Measurements from ENCODE around the gene CHAT. TPM values are rescaled to one million over a fixed set of nuclear protein-coding genes. Genes with fewer than 3 reads are reported as not detected.

The CHAT gene
- total RNA-seq, 2 experiments from 2014 or later: not detected

DNA sequence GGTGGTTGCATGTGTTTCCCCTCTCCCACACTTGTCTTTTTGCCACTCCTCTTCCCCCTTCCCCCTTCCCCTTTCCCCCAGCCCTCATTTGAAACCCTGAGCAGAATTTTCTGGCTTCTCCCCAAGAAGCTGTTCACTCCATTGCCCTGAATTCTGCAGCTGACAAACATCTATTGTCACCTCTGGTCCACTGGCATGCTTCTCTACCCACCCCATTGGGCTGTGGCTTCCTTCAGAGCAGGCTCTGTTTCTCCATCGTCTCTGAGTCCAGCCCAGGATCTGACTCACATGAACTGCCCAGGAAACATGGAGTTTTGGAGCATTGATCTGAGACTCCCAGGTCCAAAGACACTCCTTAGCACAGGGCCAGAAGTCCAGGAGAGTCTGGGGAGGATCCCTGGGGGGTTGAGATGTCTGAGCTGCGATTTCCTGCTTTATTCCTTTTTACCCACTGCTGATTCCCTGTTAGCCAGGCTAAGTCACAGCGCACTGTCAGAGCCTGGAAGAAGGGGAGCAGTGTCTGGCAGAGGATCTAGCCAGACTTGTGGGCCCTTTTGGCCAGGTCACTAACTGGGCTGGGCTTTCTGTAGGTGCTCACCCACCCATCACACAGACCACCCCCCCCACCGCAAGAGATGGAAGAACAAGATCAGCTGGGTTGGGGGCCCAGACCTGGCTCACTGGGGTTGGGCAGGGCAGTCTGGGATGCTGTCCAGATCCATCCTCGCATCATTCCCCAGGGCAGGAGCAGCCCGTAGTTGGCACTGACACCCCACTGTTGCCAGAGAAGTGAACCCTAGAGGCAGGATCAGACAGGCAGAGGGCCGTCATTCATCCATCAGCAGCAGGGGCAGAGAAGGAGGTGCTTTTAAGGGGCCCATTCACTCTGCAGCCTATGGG is 3.5 kb downstream of the CHAT start:
- CTCF ChIA-PET: no interaction called here
- DNase-seq (no peak), ATAC-seq (no peak)
- TF ChIP-seq, protein P1, sequence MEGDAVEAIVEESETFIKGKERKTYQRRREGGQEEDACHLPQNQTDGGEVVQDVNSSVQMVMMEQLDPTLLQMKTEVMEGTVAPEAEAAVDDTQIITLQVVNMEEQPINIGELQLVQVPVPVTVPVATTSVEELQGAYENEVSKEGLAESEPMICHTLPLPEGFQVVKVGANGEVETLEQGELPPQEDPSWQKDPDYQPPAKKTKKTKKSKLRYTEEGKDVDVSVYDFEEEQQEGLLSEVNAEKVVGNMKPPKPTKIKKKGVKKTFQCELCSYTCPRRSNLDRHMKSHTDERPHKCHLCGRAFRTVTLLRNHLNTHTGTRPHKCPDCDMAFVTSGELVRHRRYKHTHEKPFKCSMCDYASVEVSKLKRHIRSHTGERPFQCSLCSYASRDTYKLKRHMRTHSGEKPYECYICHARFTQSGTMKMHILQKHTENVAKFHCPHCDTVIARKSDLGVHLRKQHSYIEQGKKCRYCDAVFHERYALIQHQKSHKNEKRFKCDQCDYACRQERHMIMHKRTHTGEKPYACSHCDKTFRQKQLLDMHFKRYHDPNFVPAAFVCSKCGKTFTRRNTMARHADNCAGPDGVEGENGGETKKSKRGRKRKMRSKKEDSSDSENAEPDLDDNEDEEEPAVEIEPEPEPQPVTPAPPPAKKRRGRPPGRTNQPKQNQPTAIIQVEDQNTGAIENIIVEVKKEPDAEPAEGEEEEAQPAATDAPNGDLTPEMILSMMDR (IDR thresholded peaks at IDR 0.05): no peak
- Mint-ChIP-seq H3K27ac (no peak overlapping the region), H3K27me3 (peaks cover 52% of the 10 kb centered on the region), H3K4me3 (no peak overlapping the region), H3K4me1 (ENCODE audit: low read depth) (peaks cover 4% of the 10 kb centered on the region), H3K36me3 (ENCODE audit: low read depth) (peaks cover 2% of the 10 kb centered on the region), H3K9me3 (no peaks in the 10 kb centered on the region)
- POLR2A ChIA-PET: no interaction called here
- intact Hi-C loops (cut with micrococcal nuclease): no loop called here

DNA sequence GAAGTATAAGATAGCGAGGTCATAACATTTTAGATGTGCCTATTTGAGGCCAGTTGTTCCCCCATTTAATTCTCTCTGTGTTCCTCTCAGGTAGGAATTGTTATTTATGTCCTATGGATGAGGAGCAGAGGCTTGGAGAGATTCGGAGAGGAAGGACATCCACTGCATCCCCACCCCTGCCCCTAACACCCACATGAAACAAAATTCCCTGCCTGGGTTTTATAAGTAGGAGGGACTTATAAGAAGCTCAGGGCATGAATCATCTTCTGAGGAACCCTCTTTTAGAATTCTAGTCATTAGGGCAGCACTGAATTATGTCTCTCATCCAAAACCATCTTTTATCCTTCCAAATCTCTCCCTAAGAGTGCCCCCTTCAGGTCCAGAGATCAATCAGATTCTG is 5.0 kb downstream of the CHAT start:
- Mint-ChIP-seq H3K9me3 (no peaks in the 10 kb centered on the region), H3K27me3 (peaks cover 38% of the 10 kb centered on the region), H3K36me3 (ENCODE audit: low read depth) (no peaks in the 10 kb centered on the region), H3K4me1 (ENCODE audit: low read depth) (peaks cover 4% of the 10 kb centered on the region), H3K4me3 (no peak overlapping the region), H3K27ac (no peak overlapping the region)
- ChIA-PET POLR2A (no interaction called here), CTCF (interaction anchor here (1.1 kb wide), 1 partner anchor 31 kb away, joined by 3 read pairs; no protein-coding TSS in a partner anchor)
- TF ChIP-seq, protein P1 (IDR thresholded peaks at IDR 0.05): no peak
- intact Hi-C loops (cut with micrococcal nuclease): no loop called here
- no peak for DNase-seq
- no peak for ATAC-seq

DNA sequence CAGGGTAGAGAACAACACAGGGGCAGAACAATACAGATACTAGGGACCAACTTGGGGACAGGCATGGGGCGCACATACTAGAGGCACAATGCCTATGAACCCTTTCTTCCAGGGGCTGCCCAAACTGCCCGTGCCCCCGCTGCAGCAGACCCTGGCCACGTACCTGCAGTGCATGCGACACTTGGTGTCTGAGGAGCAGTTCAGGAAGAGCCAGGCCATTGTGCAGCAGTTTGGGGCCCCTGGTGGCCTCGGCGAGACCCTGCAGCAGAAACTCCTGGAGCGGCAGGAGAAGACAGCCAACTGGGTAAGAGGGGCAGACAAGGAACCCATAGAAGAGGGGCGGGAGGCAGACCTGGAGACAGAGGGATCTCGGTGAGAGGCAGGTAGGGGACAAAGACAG is 5.8 kb downstream of the CHAT start:
- Mint-ChIP-seq H3K27me3 (peaks cover 33% of the 10 kb centered on the region), H3K36me3 (ENCODE audit: low read depth) (no peaks in the 10 kb centered on the region), H3K4me3 (no peak overlapping the region), H3K4me1 (ENCODE audit: low read depth) (peaks cover 2% of the 10 kb centered on the region), H3K27ac (no peak overlapping the region), H3K9me3 (no peaks in the 10 kb centered on the region)
- ATAC-seq: no peak
- TF ChIP-seq, protein P1 (IDR thresholded peaks at IDR 0.05): no peak
- CTCF ChIA-PET: interaction anchor here (1.1 kb wide), 1 partner anchor 30 kb away, joined by 3 read pairs; no protein-coding TSS in a partner anchor
- intact Hi-C loops (cut with micrococcal nuclease): no loop called here
- POLR2A ChIA-PET: no interaction called here
- DNase-seq: no peak

DNA sequence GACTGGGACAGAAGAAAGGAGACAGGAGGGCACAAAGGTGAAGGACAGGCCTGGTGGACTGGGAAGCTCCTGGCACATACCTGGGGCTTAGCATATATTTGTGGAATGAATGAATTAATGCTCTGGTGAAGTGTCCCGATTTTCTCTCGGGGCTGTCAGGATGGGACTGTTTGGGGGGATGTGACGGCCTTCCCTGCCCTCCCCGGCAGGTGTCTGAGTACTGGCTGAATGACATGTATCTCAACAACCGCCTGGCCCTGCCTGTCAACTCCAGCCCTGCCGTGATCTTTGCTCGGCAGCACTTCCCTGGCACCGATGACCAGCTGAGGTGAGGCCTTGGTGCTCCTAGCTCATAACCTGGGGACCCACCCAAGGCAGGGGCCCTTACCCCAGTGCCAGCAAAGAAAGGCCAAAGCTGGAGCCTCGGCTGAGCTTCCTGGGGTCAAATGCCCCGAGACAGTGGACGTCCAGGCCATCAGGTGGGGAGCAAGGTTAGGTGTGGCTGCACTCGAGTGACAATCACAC is 6.5 kb downstream of the CHAT start:
- ATAC-seq (no peak), DNase-seq (no peak)
- Mint-ChIP-seq H3K36me3 (ENCODE audit: low read depth) (no peaks in the 10 kb centered on the region), H3K27ac (no peak overlapping the region), H3K9me3 (no peaks in the 10 kb centered on the region), H3K27me3 (peaks cover 27% of the 10 kb centered on the region), H3K4me1 (ENCODE audit: low read depth) (no peaks in the 10 kb centered on the region), H3K4me3 (no peak overlapping the region)
- intact Hi-C loops (cut with micrococcal nuclease): no loop called here
- CTCF ChIA-PET: no interaction called here
- TF ChIP-seq, protein P1 (IDR thresholded peaks at IDR 0.05): no peak
- POLR2A ChIA-PET: no interaction called here

DNA sequence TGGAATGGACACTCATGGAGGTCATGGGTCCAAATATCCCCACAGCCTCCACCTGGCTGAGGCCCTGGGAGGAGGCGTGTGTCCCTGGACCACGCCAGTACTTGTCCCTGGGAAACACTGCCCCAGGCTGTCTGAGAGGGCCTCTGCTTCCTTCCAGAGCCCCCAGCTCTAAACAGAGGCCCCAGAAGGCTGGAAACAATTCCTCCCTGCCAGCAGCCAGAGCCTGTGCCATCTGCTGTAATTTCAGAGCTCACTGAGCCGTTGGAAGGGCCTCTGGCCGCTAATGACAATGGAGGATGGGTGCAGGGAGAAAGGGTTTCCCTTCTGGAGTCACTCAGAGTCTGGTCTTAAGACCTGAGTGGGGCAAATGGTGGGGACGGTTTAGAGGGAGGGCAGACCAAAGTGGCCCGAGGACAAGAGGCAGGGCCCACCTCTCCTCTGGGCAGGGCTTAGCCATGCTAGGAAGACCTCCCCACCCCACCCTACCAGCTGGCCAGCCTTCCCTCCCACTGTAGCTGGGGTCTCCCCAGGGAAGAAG is 7.1 kb downstream of the CHAT start:
- no peak overlapping the region for H3K27ac Mint-ChIP-seq
- DNase-seq (no peak), ATAC-seq (no peak)
- no peaks in the 10 kb centered on the region for H3K36me3 Mint-ChIP-seq (ENCODE audit: low read depth)
- peaks cover 21% of the 10 kb centered on the region for H3K27me3 Mint-ChIP-seq
- POLR2A ChIA-PET: no interaction called here
- intact Hi-C loops (cut with micrococcal nuclease): no loop called here
- no peaks in the 10 kb centered on the region for H3K9me3 Mint-ChIP-seq
- no peak overlapping the region for H3K4me3 Mint-ChIP-seq
- H3K4me1 Mint-ChIP-seq (ENCODE audit: low read depth): no peaks in the 10 kb centered on the region
- CTCF ChIA-PET: no interaction called here
- TF ChIP-seq, protein P1 (IDR thresholded peaks at IDR 0.05): no peak

Data from activated CD8-positive, alpha-beta T cell treated with anti-CD3 and anti-CD28 coated beads for 36 hours (primary cell).